Measurements from ENCODE around the gene ANO2.

- no peak for TF ChIP-seq GATA3 (IDR thresholded peaks at IDR 0.05; ENCODE audit: low read depth, low read length)
- no peak for TF ChIP-seq GATA2 (IDR thresholded peaks at IDR 0.05; ENCODE audit: low read depth, low read length)
Measured at GRCh38 chr12:5923043-5923605, 21.9 kb downstream of the ANO2 start.
